Measurements from ENCODE around the gene DNMT1. TPM values are rescaled to one million over a fixed set of nuclear protein-coding genes. Genes with fewer than 3 reads are reported as not detected.
"Not testable (repeated sequence)": the region's sequence is repeated elsewhere in the genome, so short reads cannot be mapped to it uniquely, and the experiment has no call there.

The DNMT1 gene
- total RNA-seq (10 to 100 TPM; 32.1 to 92.0 (median 58.9) TPM), polyA plus RNA-seq (10 to 100 TPM; 16.6 to 29.3 (median 23.2) TPM)
- long read RNA-seq, donor 1, full-length matches to known transcripts = 2 of 2 reads
- long read RNA-seq, donor 1, partial matches to known transcripts = 0 of 2 reads
- long read RNA-seq, donor 1, other reads (novel, unspliced or antisense) = 0 of 2 reads
- long read RNA-seq, donor 2, full-length matches to known transcripts = 2 of 2 reads
- long read RNA-seq, donor 2, partial matches to known transcripts = 0 of 2 reads
- long read RNA-seq, donor 2, other reads (novel, unspliced or antisense) = 0 of 2 reads
- long read RNA-seq, donor 3 = 0 reads
- long read RNA-seq, donor 4 = 0 reads
- long read RNA-seq, donor 5, partial matches to known transcripts = 7 of 7 reads
- long read RNA-seq, donor 5, other reads (novel, unspliced or antisense) = 0 of 7 reads
- long read RNA-seq, donor 6, partial matches to known transcripts = 8 of 11 reads
- long read RNA-seq, donor 6, other reads (novel, unspliced or antisense) = 0 of 11 reads
- long read RNA-seq, donor 7, partial matches to known transcripts = 10 of 10 reads
- long read RNA-seq, donor 7, other reads (novel, unspliced or antisense) = 0 of 10 reads
- long read RNA-seq, donor 8 = 0 reads
- long read RNA-seq, donor 9, partial matches to known transcripts = 0 of 1 reads
- long read RNA-seq, donor 9, other reads (novel, unspliced or antisense) = 0 of 1 reads
- long read RNA-seq, donor 10 = 0 reads

DNA sequence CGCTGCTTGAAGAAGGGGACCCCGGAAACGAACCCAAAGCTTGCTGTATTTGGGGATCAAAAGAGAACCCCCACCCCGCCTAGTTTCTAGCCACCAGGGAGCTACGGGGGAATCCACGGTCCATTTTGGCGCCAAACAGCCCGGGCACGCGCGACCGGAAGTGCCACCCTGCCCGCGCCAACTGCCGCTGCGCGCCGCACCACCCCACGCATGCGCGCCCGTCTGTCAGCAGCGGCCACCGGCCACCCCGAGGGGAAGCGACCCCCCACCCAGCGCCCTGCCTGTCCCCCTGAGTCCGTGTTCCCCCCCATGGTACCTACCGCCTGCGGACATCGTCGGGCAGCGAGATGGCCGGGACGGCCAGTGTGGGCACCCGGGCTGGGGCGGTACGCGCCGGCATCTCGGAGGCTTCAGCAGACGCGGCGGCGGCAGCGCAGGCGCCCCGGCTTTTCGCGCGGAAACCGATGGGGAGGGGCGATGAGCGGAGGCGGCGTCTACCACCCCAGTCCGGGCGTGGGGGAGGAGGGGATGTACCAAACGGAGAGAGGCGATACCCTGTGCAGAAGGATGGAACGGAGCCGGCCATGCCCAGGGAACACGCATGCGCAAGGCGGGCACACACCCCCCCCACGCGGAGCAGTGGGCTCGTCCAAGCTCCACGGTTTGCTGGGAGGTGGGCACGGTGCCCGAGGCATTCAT lies at the start of gene DNMT1:
DNMT1 (minus strand) TSS at position 454 of the 699 bp plus-strand sequence; CDS start at position 400, 54 bp downstream.
- no peaks in the 10 kb centered on the region for H3K27me3 ChIP-seq
- no peak for TF ChIP-seq CTCF (IDR thresholded peaks at IDR 0.05)
- peak; percentile 40 to 90 (median 80) for TF ChIP-seq POLR2AphosphoS5 (IDR thresholded peaks at IDR 0.05)
- peak in 1 of 4 donors; percentile 59 for TF ChIP-seq POLR2A (IDR thresholded peaks at IDR 0.05)
- H3K27ac ChIP-seq = peak within 1 kb of the TSS; percentile 89 to 97 (median 93)
- H3K4me1 ChIP-seq = peaks cover 31 to 64% (median 41%) of the 10 kb centered on the region in 4 donors
- peak; percentile 94 to 98 for DNase-seq
- H3K9me3 ChIP-seq = no peaks in the 10 kb centered on the region
- intact Hi-C loops (cut with DNase I; ENCODE audit: low total_unique reads) = no loop called here
- H3K4me3 ChIP-seq = peak within 1 kb of the TSS; percentile 67 to 95 (median 74)
- H3K36me3 ChIP-seq = peaks cover 0 to 11% (median 4%) of the 10 kb centered on the region in 4 donors
- 0 to 1% (median 0%) methylated on average over 17 to 71 of the region's 71 CpGs for WGBS, 5 donors

DNA sequence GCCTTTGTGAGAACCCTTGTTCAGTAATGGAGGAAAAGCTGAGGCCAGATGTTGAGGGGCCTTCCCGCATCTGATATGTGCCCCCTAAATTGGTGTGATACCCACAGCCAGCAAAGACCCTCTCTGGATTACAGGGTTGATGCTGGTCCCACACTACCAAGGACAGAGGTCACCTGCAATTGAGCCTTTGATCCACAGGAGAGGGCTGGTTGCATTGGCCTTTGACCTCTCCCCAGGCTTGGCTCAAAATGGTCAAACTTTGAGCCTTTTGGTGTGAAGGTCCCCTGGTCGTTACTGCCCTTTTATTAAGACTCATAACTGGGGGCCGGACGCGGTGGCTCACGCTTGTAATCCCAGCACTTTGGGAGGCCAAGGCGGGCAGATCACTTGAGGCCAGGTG lies 48.9 kb upstream of the DNMT1 start:
- peaks cover 2 to 8% (median 4%) of the 10 kb centered on the region in 4 donors for H3K4me1 ChIP-seq
- no peak overlapping the region for H3K27ac ChIP-seq
- H3K36me3 ChIP-seq = no peaks in the 10 kb centered on the region
- no peaks in the 10 kb centered on the region for H3K9me3 ChIP-seq
- no peak overlapping the region for H3K4me3 ChIP-seq
- no peaks in the 10 kb centered on the region for H3K27me3 ChIP-seq
- intact Hi-C loops (cut with DNase I; ENCODE audit: low total_unique reads) = no loop called here
- no peak for TF ChIP-seq POLR2A (IDR thresholded peaks at IDR 0.05)
- TF ChIP-seq POLR2AphosphoS5 (IDR thresholded peaks at IDR 0.05) = no peak
- TF ChIP-seq EP300 (IDR thresholded peaks at IDR 0.05) = no peak
- no peak for TF ChIP-seq CTCF (IDR thresholded peaks at IDR 0.05)
- DNase-seq = no peak
- 91 to 95% (median 93%) methylated on average over 7 of the region's 7 CpGs for WGBS, 5 donors

- DNase-seq; H3K27me3 ChIP-seq; H3K36me3 ChIP-seq; H3K27ac ChIP-seq; H3K4me3 ChIP-seq; intact Hi-C loops (cut with DNase I; ENCODE audit: low total_unique reads); H3K9me3 ChIP-seq: not testable (repeated sequence)
- peaks cover 8 to 17% (median 12%) of the 10 kb centered on the region in 4 donors for H3K4me1 ChIP-seq
- 88 to 93% (median 93%) methylated on average over 10 to 11 of the region's 11 CpGs for WGBS, 5 donors
These were observed 47.2 kb upstream of the DNMT1 start for GRCh38 chr19:10241826-10242449.

GRCh38 chr19:10238172-10238783 lies 43.5 kb upstream of the DNMT1 start:
- Histone ChIP-seq H3K36me3 (no peaks in the 10 kb centered on the region), H3K27ac (peak overlapping the region; percentile 44 to 85 (median 72)), H3K9me3 (no peaks in the 10 kb centered on the region), H3K27me3 (no peaks in the 10 kb centered on the region), H3K4me3 (no peak overlapping the region), H3K4me1 (peaks cover 8 to 33% (median 12%) of the 10 kb centered on the region in 4 donors)
- WGBS, 5 donors = 29 to 49% (median 35%) methylated on average over 12 of the region's 12 CpGs
- peak; percentile 31 to 94 for DNase-seq
- intact Hi-C loops (cut with DNase I; ENCODE audit: low total_unique reads) = no loop called here
- TF ChIP-seq EP300 (IDR thresholded peaks at IDR 0.05) (no peak), POLR2AphosphoS5 (IDR thresholded peaks at IDR 0.05) (peak in 2 of 3 donors; percentile 2 to 37)
